Activated CD4-positive, alpha-beta T cell treated with anti-CD3 and anti-CD28 coated beads, Interleukin-2, Interleukin-4, amounts not matched to agents 100 ng/mL and 50 ng/mL, durations not matched to agents 16 hours and 8 hours (primary cell): ENCODE data around the gene PLCB3.

Experiments
- DNase-seq: peaks from one replicate; pipeline ENCODE4 v3.0.0-alpha.2; 2020; ENCODE audit warnings: low spot score

Gene PLCB3

DNA sequence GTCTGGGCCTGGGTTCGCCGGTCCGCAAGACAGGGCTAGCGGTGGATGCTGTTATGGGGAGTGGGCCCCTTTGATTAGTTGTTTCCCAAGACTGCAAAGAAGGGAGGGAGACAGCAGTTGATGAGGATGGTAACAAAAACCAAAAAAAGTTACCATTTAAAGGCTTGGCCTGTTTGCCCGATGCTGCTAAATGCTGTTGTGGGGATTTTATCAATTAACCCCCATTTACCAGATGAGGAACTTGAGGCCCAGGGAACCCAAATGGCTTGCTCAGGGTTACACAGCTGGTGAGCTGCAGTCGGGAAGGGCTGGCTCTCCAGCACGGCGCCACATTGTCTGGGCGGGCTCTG is 28.7 kb upstream of the PLCB3 start:
- no peak for DNase-seq

- DNase-seq = no peak
Measured at GRCh38 chr11:64223001-64223651, 28.2 kb upstream of the PLCB3 start.

GRCh38 chr11:64224151-64224890 is 27.0 kb upstream of the PLCB3 start:
- DNase-seq = no peak

GRCh38 chr11:64224891-64225607 is 26.3 kb upstream of the PLCB3 start:
- no peak for DNase-seq

GRCh38 chr11:64225608-64226506 is 25.5 kb upstream of the PLCB3 start, which contains the start of the genes NUDT22 and TRPT1:
NUDT22 (plus strand) TSS chr11:64226274; CDS start chr11:64226653, 379 bp downstream.
TRPT1 (minus strand) TSS chr11:64226186; CDS start chr11:64225860, 326 bp downstream.
- peak; percentile 93 for DNase-seq

DNA sequence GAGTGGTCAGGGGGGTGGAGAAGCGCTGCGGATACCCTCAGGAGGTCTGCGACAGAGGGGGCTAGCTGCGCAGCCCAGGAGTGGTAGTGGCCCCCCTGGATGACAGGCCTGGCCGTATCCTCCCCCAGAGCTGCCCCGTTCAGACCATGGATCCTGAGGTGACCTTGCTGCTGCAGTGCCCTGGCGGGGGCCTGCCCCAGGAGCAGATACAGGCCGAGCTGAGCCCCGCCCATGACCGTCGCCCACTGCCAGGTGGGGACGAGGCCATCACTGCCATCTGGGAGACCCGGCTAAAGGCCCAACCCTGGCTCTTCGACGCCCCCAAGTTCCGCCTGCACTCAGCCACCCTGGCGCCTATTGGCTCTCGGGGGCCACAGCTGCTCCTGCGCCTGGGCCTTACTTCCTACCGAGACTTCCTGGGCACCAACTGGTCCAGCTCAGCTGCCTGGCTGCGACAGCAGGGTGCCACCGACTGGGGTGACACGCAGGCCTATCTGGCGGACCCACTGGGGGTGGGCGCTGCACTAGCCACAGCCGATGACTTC is 24.8 kb upstream of the PLCB3 start:
- DNase-seq = peak; percentile 67

GRCh38 chr11:64227405-64227956 is 23.8 kb upstream of the PLCB3 start:
- no peak for DNase-seq

- no peak for DNase-seq
Measured at GRCh38 chr11:64229090-64229743, 22.1 kb upstream of the PLCB3 start.

- no peak for DNase-seq
Measured at GRCh38 chr11:64229744-64230170, 21.6 kb upstream of the PLCB3 start.

DNA sequence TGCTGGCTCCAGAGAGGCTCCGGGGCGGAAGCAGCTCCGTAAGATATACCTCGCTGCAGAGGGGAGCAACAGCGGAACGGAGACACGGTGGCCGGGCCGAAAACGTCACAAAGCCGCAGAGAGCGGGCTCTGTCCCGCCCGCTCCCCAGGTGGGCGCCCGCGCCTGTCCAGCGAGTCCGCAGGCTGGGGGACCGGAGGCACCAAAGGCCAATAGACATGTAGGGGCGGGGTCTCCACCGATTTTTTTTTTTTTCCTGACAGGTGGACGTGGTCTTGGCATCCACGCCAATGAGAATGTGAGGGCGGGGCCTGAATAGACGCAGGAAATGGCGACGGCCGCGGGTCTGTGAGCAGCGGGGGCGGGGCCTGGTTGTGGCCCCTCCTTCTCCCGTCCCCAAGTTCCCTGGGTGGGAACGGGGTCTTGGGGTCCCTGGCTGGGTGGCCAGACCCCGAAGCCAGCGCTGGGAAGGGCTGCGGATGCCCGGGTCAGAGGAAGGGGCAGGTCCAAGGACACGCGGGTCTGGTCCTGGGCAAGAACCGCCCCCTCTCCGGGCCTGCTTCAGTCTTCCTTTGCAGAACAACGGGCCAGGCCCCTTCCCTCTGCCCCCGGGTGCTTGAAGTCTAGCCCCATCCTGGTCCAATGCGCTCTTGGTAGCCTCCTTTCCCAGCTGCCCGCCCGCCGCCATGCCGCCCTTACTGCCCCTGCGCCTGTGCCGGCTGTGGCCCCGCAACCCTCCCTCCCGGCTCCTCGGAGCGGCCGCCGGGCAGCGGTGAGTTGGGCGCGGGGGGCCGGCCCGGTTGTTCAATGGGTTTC is 21.0 kb upstream of the PLCB3 start, which contains the start of gene DNAJC4:
DNAJC4 (plus strand) TSS at position 378 of the 814 bp plus-strand sequence; CDS start at position 685, 307 bp downstream.
- peak; percentile 91 for DNase-seq

GRCh38 chr11:64230985-64231365 is 20.4 kb upstream of the PLCB3 start:
- DNase-seq = no peak

DNA sequence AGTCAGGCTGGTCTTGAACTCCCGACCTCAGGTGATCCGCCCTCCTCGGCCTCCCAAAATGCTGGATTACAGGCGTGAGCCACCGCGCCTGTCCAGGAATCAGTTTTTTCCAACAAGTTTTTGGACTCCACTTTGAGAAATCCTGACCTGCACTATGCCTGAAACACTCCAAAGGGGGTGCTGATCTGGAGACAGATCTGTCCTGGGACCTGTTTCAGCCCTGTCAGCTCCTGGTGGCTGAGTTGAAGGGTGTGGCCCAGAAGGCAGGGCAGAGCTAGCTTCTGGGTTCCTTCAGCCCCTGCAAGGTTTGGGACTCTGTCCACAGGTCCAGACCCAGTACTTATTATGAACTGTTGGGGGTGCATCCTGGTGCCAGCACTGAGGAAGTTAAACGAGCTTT is 19.8 kb upstream of the PLCB3 start:
- no peak for DNase-seq

- no peak for DNase-seq
Measured at GRCh38 chr11:64232182-64232966, 19.0 kb upstream of the PLCB3 start.

GRCh38 chr11:64232967-64233315 is 18.4 kb upstream of the PLCB3 start:
- DNase-seq = no peak

DNA sequence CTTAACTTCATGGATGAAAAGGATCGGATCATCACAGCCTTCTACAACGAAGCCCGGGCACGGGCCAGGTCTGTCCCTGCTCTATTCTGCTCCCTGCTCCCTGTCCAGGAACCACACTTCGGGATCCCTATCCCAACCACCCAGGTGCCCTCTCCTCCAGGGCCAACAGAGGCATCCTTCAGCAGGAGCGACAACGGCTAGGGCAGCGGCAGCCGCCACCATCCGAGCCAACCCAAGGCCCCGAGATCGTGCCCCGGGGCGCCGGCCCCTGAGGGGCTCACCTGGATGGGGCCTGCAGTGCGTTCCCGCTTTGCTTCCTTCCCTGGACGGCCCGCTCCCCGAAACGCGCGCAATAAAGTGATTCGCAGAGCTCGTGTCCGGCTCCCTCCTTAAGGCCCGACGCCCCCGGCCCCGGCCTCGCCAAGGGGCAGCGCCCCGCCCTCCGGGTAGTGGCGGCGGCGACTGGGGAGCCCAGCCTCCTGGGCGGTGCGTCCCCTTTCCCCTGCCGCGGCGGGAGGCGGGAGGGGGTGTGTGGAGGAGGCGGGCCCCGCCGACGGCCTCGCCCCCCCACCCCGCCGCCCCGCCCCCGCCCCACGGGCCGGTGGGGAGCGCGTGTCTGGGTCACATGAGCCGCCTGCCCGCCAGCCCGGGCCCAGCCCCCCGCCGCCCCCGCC is 17.3 kb upstream of the PLCB3 start, which contains the start of gene VEGFB:
VEGFB (plus strand) TSS at position 672 of the 674 bp plus-strand sequence. CDS start 250 bp downstream, outside the sequence.
- peak; percentile 69 for DNase-seq

DNA sequence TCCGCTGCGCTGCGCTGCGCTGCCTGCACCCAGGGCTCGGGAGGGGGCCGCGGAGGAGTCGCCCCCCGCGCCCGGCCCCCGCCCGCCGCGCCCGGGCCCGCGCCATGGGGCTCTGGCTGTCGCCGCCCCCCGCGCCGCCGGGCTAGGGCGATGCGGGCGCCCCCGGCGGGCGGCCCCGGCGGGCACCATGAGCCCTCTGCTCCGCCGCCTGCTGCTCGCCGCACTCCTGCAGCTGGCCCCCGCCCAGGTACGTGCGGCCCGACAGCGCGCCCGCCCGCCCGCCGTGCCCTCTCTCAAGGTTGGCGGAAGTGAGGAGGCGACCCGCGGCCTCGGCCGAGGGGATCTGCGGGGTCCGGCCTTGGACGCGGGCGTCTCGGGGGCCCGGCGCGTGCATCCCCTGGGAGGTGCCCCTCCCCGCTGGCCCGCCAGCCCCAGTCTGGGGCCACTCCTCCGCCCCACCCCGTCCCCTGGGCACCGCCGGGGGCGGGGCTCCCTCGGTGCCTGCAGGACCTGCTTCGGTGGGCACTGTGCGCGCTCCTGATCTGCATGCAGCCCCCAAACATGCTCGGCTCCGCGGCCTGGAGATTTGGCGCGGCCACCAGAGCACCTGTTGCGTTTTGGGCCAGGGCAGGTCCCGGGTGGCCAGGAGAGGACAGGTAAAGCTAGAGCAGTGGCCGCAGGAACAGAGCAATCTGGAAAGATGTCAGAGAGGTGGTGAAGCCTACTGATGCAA is 16.5 kb upstream of the PLCB3 start:
- DNase-seq = no peak

DNA sequence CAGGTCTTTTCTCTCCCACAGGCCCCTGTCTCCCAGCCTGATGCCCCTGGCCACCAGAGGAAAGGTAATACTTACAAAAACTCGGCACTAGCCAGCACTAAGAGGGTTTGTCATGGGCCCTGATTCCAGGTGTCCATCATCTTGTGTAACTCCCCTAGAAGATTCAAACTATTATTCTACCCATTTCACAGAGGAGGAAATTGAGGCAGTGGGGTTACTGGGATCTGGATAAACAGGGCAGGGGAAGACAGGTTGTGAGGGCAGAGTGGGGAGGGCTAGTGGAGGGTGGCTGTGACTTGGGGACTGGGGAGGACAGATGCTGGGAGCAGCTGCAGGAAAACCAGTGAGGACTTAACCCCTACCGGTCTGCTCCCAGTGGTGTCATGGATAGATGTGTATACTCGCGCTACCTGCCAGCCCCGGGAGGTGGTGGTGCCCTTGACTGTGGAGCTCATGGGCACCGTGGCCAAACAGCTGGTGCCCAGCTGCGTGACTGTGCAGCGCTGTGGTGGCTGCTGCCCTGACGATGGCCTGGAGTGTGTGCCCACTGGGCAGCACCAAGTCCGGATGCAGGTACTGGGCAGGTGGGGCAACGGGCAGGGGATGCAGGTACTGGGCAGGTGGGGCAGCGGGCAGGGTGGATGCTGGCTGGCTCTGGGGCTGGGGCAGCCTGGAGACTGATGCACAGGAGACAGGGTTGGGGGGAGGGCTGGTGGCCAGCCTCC is 15.7 kb upstream of the PLCB3 start:
- no peak for DNase-seq
